ENCODE results near the gene WDR20. TPM values are rescaled to one million over a fixed set of nuclear protein-coding genes. Genes with fewer than 3 reads are reported as not detected.
"Not testable (repeated sequence)": the region's sequence is repeated elsewhere in the genome, so short reads cannot be mapped to it uniquely, and the experiment has no call there.

Gene WDR20, protein sequence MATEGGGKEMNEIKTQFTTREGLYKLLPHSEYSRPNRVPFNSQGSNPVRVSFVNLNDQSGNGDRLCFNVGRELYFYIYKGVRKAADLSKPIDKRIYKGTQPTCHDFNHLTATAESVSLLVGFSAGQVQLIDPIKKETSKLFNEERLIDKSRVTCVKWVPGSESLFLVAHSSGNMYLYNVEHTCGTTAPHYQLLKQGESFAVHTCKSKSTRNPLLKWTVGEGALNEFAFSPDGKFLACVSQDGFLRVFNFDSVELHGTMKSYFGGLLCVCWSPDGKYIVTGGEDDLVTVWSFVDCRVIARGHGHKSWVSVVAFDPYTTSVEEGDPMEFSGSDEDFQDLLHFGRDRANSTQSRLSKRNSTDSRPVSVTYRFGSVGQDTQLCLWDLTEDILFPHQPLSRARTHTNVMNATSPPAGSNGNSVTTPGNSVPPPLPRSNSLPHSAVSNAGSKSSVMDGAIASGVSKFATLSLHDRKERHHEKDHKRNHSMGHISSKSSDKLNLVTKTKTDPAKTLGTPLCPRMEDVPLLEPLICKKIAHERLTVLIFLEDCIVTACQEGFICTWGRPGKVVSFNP
- total RNA-seq: 10 to 100 TPM; 28.3 to 31.9 TPM

DNA sequence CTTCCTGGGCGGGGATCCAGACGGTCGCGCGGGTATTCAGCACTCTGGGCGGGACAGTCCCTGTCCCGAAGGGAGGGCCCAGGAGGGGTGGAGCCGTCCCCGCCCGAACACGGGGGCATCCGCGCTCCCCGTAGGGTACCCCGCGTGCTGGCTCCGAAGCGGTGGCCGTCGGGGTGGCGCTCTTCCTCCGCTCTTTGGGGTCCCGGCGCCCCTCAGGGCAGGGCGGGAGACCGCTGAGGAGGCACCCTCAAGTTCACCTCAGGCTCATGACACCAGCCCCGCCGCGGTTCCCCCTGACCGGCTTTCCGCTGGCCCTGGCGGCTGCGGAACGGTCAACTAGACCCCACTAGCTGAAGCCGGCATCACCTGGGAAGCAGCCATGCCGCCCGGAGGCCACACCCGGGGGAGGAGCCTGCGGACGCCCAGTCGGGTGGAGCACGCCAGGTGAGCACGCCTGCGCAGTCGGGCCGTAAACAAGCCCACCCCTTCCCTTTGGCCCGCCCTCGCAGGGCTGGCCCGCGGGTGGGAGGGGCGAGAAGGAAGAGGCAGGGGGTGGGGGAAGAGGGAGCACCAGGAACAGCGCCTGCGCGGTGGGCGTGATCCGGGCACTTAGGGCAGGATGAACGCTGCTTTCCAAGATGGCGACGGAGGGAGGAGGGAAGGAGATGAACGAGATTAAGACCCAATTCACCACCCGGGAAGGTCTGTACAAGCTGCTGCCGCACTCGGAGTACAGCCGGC, at the start of gene WDR20:
Gene WDR20, plus strand, starts transcription at position 612 of the 741 bp plus-strand sequence. Its CDS starts 27 bp downstream, at position 639.
- Mint-ChIP-seq H3K4me1 (peaks cover 23% of the 10 kb centered on the region), H3K27me3 (no peaks in the 10 kb centered on the region), H3K4me3 (peak within 1 kb of the TSS; percentile 96), H3K9me3 (no peaks in the 10 kb centered on the region), H3K36me3 (ENCODE audit: low read depth) (peaks cover 3% of the 10 kb centered on the region), H3K27ac (peak within 1 kb of the TSS; percentile 88)
- peak; percentile 99 for DNase-seq
- POLR2A ChIA-PET: interaction anchor here (0.7 to 1.9 kb wide), 11 partner anchors 14 to 433 kb away, joined by 3 to 7 read pairs (median 3); no protein-coding TSS in a partner anchor
- CTCF ChIA-PET: interaction anchor here (0.7 to 2.1 kb wide), 3 partner anchors 42 to 175 kb away, joined by 3 to 6 read pairs (median 5); no protein-coding TSS in a partner anchor

DNA sequence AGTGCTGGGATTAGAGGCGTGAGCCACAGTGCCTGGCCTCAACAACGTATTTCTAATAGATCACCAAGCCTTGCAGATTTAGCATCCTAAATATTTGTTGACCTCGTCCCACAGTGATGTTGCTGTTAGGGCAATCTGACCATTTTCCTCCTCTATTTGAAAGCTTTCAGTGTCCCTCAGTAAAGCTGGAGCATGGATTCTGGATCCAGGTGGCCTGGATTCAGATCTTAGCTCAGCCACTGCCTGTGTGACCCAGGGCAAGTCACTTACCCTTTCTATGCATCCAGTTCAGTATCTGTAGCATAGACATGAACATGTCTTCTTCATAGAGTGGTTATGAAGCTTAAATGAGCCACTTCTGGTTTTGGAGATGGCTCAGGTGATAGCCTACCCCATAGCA, 49.0 kb upstream of the WDR20 start:
- Mint-ChIP-seq H3K9me3 (no peaks in the 10 kb centered on the region), H3K4me3 (no peak overlapping the region), H3K27me3 (no peaks in the 10 kb centered on the region), H3K4me1 (peaks cover 27% of the 10 kb centered on the region), H3K36me3 (ENCODE audit: low read depth) (peaks cover 6% of the 10 kb centered on the region), H3K27ac (no peak overlapping the region)
- POLR2A ChIA-PET: interaction anchor here (1.4 kb wide), 1 partner anchor 10 kb away, joined by 3 read pairs; no protein-coding TSS in a partner anchor
- CTCF ChIA-PET: interaction anchor here (0.6 to 1.5 kb wide), 5 partner anchors 9 to 223 kb away, joined by 3 to 5 read pairs (median 4); no protein-coding TSS in a partner anchor
- no peak for DNase-seq

DNA sequence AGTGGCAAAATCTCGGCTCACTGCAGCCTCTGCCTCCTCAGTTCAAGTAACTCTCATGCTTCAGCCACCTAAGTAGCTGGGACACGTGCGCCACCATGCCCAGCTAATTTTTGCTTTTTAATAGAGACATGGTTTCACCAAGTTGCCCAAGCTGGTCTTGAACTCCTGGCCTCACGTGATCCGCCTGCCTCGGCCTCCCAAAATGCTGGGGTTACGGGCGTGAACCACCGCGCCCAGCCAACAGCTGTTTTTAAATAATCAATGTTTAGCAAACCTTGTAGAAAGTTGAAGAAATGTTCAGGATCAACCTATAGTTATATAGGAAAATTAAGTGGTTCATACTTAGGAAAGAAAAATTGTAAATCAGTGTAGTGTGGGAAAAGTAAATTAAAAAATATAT, 46.9 kb upstream of the WDR20 start:
- Mint-ChIP-seq H3K27me3 (no peaks in the 10 kb centered on the region), H3K9me3 (no peaks in the 10 kb centered on the region), H3K36me3 (ENCODE audit: low read depth) (no peaks in the 10 kb centered on the region), H3K27ac (no peak overlapping the region), H3K4me3 (no peak overlapping the region), H3K4me1 (peaks cover 29% of the 10 kb centered on the region)
- POLR2A ChIA-PET: no interaction called here
- no peak for DNase-seq
- CTCF ChIA-PET: interaction anchor here (0.7 to 1.3 kb wide), 2 partner anchors 30 to 383 kb away, joined by 3 to 5 read pairs; no protein-coding TSS in a partner anchor

DNA sequence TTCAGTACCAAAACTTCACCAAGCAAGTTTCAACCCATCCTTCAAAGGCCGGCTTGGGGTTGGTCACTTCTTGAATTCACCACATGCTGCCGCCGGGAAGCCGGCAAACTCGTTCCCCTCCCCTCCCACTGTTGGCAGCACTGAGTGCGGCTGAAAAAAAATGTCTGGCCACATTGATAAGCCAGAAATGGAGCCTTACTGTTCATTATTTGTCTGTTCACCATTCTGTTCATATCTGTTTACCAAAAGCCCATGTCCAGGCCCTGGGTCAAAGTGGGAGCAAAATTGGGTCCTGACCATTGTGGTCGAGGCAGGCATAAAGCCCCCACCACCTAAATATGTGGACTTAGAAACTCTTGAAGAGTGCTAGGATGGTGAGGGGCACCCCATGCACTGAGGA, 45.6 kb upstream of the WDR20 start:
- Mint-ChIP-seq H3K27me3 (no peaks in the 10 kb centered on the region), H3K4me1 (peaks cover 21% of the 10 kb centered on the region), H3K9me3 (no peaks in the 10 kb centered on the region), H3K36me3 (ENCODE audit: low read depth) (no peaks in the 10 kb centered on the region), H3K27ac (no peak overlapping the region), H3K4me3 (no peak overlapping the region)
- POLR2A ChIA-PET: no interaction called here
- DNase-seq: no peak
- CTCF ChIA-PET: no interaction called here

DNA sequence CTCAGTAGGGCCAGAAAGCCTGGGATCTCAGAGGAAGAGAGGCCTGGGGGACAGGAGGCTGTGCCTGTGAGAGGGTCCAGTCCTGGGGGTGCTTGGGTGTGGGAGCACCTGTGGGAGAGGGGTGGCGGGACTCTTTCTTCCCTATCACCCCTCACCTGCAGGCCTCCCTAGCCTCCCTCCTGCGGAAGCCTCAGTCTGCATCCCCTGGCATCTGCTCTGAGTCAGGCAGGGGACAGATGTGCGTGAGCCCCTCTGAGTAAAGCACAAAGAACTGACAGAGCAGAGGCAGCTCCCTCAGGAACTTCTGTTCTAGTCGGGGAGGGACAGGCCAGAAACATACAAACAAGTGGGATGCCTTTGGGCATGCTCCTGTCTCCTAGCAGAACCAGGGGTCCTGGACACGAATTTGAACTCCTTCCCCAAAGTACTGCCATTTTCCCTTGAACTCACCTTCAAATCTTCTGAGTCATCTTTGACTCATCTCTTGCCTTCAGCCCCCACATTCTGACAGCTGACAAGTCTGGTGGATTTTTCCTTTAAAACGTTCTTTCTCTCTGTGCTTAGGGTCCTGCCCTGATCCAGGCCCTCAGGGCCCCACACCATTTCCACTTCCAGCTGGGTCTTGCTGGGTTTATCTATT, 44.3 kb upstream of the WDR20 start:
- ChIA-PET POLR2A (interaction anchor here (1.3 kb wide), 1 partner anchor 9 kb away, joined by 4 read pairs; the partner anchor contains the start of gene HSP90AA1), CTCF (interaction anchor here (0.5 to 3.0 kb wide), 20 partner anchors 8 to 390 kb away, joined by 3 to 33 read pairs (median 4); partner anchors contain the start of gene MOK)
- no peaks in the 10 kb centered on the region for H3K27me3 Mint-ChIP-seq
- H3K27ac Mint-ChIP-seq: no peak overlapping the region
- H3K4me1 Mint-ChIP-seq: peaks cover 11% of the 10 kb centered on the region
- H3K36me3 Mint-ChIP-seq (ENCODE audit: low read depth): no peaks in the 10 kb centered on the region
- H3K9me3 Mint-ChIP-seq: no peaks in the 10 kb centered on the region
- no peak overlapping the region for H3K4me3 Mint-ChIP-seq
- DNase-seq: no peak

DNA sequence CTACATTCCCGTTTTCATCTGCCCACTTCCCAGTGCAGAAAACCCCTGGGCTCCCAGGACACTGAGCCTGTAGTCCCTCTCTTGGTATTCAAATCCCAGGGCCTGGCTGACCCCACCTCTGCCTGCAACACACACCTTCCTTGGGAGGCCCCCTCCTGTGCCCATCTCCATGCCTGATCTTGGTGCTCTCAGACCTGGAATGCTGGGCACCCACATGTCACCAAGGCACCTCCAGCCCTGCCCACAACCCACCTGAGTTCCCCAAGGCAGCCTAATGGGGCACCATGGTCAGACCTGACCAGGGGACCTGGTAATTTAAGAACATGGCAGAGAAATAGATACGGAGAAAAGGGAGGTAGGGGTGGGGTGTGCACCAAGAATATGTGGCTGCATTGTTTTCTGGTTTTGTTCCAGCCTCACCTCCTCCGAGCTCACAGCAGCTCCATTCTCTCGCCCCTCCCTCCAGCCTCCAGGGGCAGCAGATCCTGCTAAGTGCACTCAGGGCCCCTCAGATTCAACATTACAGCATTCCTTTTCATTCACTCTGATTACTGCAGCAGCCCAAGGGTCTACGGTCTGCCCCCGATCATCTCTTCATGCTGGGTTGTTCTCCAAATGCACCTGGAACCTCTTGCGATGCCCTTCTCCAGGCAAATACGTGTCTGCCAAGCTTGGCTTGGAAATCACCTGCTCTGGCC, 43.7 kb upstream of the WDR20 start:
- DNase-seq: no peak
- no peaks in the 10 kb centered on the region for H3K36me3 Mint-ChIP-seq (ENCODE audit: low read depth)
- POLR2A ChIA-PET: interaction anchor here (1.2 to 1.3 kb wide), 2 partner anchors 10 to 390 kb away, joined by 3 to 4 read pairs; partner anchors contain the start of gene HSP90AA1
- no peaks in the 10 kb centered on the region for H3K27me3 Mint-ChIP-seq
- CTCF ChIA-PET: interaction anchor here (0.5 to 3.0 kb wide), 31 partner anchors 8 to 390 kb away, joined by 3 to 33 read pairs (median 4); partner anchors contain the start of gene MOK
- H3K27ac Mint-ChIP-seq: no peak overlapping the region
- no peak overlapping the region for H3K4me3 Mint-ChIP-seq
- no peaks in the 10 kb centered on the region for H3K9me3 Mint-ChIP-seq
- H3K4me1 Mint-ChIP-seq: peaks cover 11% of the 10 kb centered on the region

DNA sequence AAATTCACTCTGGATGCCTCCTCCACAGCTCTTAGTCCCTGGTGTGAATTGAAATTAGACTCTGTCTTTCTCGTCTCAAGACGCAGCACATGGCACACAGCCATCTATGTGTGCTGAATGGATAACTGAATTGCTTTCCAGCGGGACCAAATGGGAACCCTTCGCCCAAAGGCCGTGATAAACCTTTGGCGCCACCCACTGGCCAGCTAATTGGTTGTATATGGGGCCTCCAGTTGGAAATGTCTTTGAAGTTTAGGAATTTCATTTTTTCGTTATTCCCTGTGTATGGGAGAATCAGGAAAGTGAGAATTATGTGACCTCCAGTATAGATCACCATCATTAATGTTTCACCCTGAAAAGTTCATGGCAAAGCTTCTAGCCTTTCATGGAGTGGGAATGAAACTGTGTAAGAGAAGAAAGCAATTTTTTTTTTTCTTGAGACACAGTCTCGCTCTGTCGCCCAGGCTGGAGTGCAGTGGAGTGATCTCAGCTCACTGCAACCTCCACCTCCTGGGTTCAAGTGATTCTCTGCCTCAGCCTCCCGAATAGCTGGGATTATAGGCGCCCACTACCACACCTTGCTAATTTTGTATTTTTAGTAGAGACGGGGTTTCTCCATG, 43.0 kb upstream of the WDR20 start:
- no peak overlapping the region for H3K4me3 Mint-ChIP-seq
- H3K27ac Mint-ChIP-seq: no peak overlapping the region
- peak; percentile 73 for DNase-seq
- POLR2A ChIA-PET: interaction anchor here (1.2 to 1.3 kb wide), 3 partner anchors 10 to 391 kb away, joined by 3 to 4 read pairs (median 3); partner anchors contain the start of gene HSP90AA1
- no peaks in the 10 kb centered on the region for H3K36me3 Mint-ChIP-seq (ENCODE audit: low read depth)
- no peaks in the 10 kb centered on the region for H3K9me3 Mint-ChIP-seq
- CTCF ChIA-PET: interaction anchor here (0.6 to 3.0 kb wide), 36 partner anchors 8 to 391 kb away, joined by 3 to 33 read pairs (median 4); partner anchors contain the start of gene MOK
- peaks cover 11% of the 10 kb centered on the region for H3K4me1 Mint-ChIP-seq
- H3K27me3 Mint-ChIP-seq: no peaks in the 10 kb centered on the region

DNA sequence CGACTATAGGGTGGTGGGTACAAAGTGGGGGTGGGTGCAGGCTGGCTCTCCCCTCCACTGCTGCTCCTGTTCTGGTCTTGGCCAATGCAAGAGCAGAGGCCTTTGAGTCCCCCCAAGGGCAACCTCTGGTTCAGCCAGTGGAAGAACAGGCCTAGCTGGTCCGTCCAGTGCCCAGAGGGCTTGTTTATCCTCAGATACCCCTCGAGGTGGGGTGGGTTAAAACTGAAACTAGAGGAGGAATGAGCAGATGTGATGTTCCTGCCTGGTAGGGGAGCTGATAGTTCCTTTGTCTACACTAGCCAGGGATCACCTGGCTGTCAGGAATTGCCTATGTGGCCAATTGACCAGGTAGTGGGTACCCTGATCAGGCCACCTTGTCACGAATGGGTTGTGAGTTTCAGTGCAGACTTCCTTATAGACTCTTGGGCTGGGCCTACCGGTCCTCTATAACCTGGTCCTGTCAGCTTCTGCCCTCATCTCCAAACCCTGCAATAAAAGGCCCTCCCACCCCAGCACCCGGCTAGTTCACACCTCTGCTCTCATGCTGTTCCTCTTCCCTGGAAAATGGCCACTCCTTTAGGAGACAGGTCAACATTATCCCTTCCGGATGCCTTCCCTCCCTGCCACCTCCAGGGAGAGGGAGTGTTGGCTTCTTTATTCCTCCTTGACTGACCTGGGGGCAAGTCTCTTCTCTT, 42.1 kb upstream of the WDR20 start:
- ChIA-PET CTCF (interaction anchor here (0.9 to 3.0 kb wide), 9 partner anchors 9 to 392 kb away, joined by 3 to 33 read pairs (median 8); no protein-coding TSS in a partner anchor), POLR2A (interaction anchor here (1.3 kb wide), 1 partner anchor 46 kb away, joined by 3 read pairs; no protein-coding TSS in a partner anchor)
- DNase-seq: no peak
- Mint-ChIP-seq H3K27me3 (no peaks in the 10 kb centered on the region), H3K27ac (no peak overlapping the region), H3K4me1 (peaks cover 11% of the 10 kb centered on the region), H3K36me3 (ENCODE audit: low read depth) (no peaks in the 10 kb centered on the region), H3K9me3 (no peaks in the 10 kb centered on the region), H3K4me3 (no peak overlapping the region)

DNA sequence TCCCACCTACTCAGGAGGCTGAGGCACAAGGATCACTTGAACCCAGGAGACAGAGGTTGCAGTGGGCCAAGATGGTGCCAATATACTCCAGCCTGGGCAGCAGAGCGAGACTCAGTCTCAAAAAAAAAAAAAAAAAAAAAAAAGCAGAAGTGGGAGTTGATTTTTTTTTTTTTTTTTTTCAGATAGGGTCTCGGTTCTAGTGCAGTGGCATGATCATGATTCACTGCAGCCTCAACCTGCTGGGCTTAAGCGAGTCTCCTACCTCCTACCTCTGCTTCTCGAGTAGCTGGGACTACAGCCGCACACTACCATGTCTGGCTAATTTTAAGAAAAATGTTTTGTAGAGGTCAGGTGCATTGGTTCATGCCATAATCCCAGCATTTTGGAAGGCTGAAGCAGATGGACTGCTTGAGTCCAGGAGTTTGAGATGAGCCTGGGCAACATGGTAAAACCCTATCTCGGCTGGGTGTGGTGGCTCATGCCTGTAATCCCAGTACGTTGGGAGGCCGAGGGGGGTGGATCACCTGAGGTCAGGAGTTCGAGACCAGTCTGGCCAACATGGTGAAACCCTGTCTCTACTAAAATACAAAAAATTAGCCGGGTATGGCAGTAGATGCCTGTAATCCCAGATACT, 36.5 kb upstream of the WDR20 start:
- Mint-ChIP-seq H3K4me3 (no peak overlapping the region), H3K4me1 (no peaks in the 10 kb centered on the region), H3K9me3 (no peaks in the 10 kb centered on the region), H3K27ac (no peak overlapping the region), H3K27me3 (no peaks in the 10 kb centered on the region), H3K36me3 (ENCODE audit: low read depth) (no peaks in the 10 kb centered on the region)
- ChIA-PET CTCF (interaction anchor here (0.7 kb wide), 1 partner anchor 244 kb away, joined by 3 read pairs; no protein-coding TSS in a partner anchor), POLR2A (no interaction called here)
- DNase-seq: no peak

DNA sequence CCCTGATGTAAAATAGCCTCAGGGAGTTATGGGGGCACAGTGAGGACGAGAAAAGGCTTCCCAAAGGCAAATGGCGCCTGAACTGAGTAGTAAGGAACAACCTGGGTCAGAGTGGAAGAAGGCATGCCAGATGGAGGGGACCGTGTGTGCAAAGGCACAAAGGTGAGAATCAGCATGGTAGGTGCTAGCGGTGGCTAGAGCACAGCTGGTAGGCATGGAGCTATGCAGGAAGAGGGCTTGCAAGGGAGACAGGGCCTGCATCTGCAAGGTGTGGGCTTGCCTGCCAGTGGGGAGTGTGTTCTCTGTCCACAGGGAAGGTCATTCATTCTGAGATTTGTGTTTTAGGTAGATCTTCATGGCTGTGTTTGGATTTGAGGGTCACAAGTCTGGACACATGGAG, 34.3 kb upstream of the WDR20 start:
- no peak overlapping the region for H3K27ac Mint-ChIP-seq
- H3K9me3 Mint-ChIP-seq: peaks cover 6% of the 10 kb centered on the region
- H3K4me3 Mint-ChIP-seq: no peak overlapping the region
- POLR2A ChIA-PET: no interaction called here
- H3K36me3 Mint-ChIP-seq (ENCODE audit: low read depth): peaks cover 2% of the 10 kb centered on the region
- no peak for DNase-seq
- CTCF ChIA-PET: no interaction called here
- H3K27me3 Mint-ChIP-seq: peaks cover 5% of the 10 kb centered on the region
- H3K4me1 Mint-ChIP-seq: no peaks in the 10 kb centered on the region

DNA sequence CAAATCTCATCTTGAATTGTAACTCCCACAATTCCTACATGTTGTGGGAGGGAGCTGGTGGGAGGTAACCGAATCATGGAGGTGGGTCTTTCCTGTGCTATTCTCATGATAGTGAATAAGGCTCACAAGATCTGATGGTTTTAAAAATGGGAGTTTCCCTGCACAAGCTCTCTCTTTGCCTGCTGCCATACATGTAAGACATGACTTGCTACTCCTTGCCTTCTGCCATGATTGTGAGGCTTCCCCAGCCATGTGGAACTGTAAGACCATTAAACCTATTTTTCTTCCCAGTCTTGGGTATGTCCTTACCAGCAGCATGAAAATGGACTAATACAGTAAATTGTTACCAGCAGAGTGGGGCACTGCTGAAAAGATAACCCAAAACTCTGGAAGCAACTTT, 30.4 kb upstream of the WDR20 start:
- H3K27me3 Mint-ChIP-seq; H3K36me3 Mint-ChIP-seq (ENCODE audit: low read depth); DNase-seq; H3K4me1 Mint-ChIP-seq; H3K9me3 Mint-ChIP-seq; POLR2A ChIA-PET; H3K27ac Mint-ChIP-seq; H3K4me3 Mint-ChIP-seq; CTCF ChIA-PET: not testable (repeated sequence)

Measured in activated CD4-positive, alpha-beta memory T cell treated with anti-CD3 and anti-CD28 coated beads, Interleukin-2, amount 10 ng/mL, durations not matched to agents 7 days and 5 days (primary cell).